ENCODE data around the gene USP3. TPM values are rescaled to one million over a fixed set of nuclear protein-coding genes. Genes with fewer than 3 reads are reported as not detected.

The USP3 gene
- total RNA-seq, 4 donors from 2014 or later, result 74.0 to 90.9 (median 75.5) TPM

- TF ChIP-seq CTCF (IDR thresholded peaks at IDR 0.05; ENCODE audit: low read depth), result no peak
Observed at GRCh38 chr15:63499611-63500010, 4.8 kb upstream of the USP3 start.

- TF ChIP-seq CTCF (IDR thresholded peaks at IDR 0.05; ENCODE audit: low read depth), result no peak
Observed at GRCh38 chr15:63500265-63501250, 3.8 kb upstream of the USP3 start.

GRCh38 chr15:63501256-63502089 is 2.9 kb upstream of the USP3 start:
- TF ChIP-seq CTCF (IDR thresholded peaks at IDR 0.05; ENCODE audit: low read depth), result no peak

- no peak for TF ChIP-seq CTCF (IDR thresholded peaks at IDR 0.05; ENCODE audit: low read depth)
Observed at GRCh38 chr15:63502137-63502766, 2.1 kb upstream of the USP3 start.

GRCh38 chr15:63502843-63503738 is 1.3 kb upstream of the USP3 start:
- no peak for TF ChIP-seq CTCF (IDR thresholded peaks at IDR 0.05; ENCODE audit: low read depth)

GRCh38 chr15:63503739-63504246 is 600 bp upstream of the USP3 start:
- no peak for TF ChIP-seq CTCF (IDR thresholded peaks at IDR 0.05; ENCODE audit: low read depth)
